Thoracic aorta (tissue), 2 donors: Measurements from ENCODE around the gene SLC20A1. TPM values are rescaled to one million over a fixed set of nuclear protein-coding genes. Genes with fewer than 3 reads are reported as not detected.

Experiments used
- ATAC-seq: fragments of 150-250 bp; one replicate; pipeline ENCODE4 v1.8.0; 2017; ENCODE audit warnings: low read depth; ENCODE audit not compliant: insufficient number of reproducible peaks, low FRiP score
- DNase-seq: peaks from one replicate; pipeline ENCODE4 v3.0.0-alpha.2; 2020; ENCODE audit warnings: low spot score
- H3K27ac ChIP-seq, 2 donors: fragments of 200-600 bp; sonication (generic); 1 replicate in 1 of 2; 2 replicates in 1 of 2; pipeline ENCODE4 v1.5.1; 2016; ENCODE audit warnings: mild to moderate bottlenecking in 2 of 2, moderate library complexity in 2 of 2
- H3K27me3 ChIP-seq: fragments of 200-600 bp; sonication (generic); replicated peaks from 2 replicates; pipeline ENCODE4 v1.6.0; 2016; ENCODE audit warnings: mild to moderate bottlenecking; ENCODE audit not compliant: insufficient read depth
- H3K36me3 ChIP-seq: fragments of 200-600 bp; sonication (generic); one replicate; pipeline ENCODE4 v1.5.1; 2016
- H3K4me1 ChIP-seq, 2 donors: fragments of 200-600 bp; sonication (generic); 1 replicate in 1 of 2; 2 replicates in 1 of 2; pipeline versions ENCODE4 v1.5.1 to v1.6.0; 2016; ENCODE audit warnings: low read depth in 2 of 2, mild to moderate bottlenecking in 1 of 2; ENCODE audit not compliant: control insufficient read depth in 1 of 2
- H3K4me3 ChIP-seq: fragments of 200-600 bp; sonication (generic); 2 replicates; pipeline ENCODE4 v1.5.1; 2016; ENCODE audit warnings: mild to moderate bottlenecking
- H3K9me3 ChIP-seq: fragments of 200-600 bp; sonication (generic); 2 replicates; pipeline ENCODE4 v1.5.1; 2016
- CTCF ChIP-seq: fragments of 200-600 bp; sonication (generic); IDR thresholded peaks from one replicate; pipeline ENCODE4 v1.5.1; 2019; ENCODE audit warnings: antibody characterized with exemption
- total RNA-seq, 2 donors: library from RNA; depleted of rRNA; stranded (reverse); fragments of >200 nt; gene quantifications; one replicate each; pipeline versions ENCODE4 v1.1.0 to v1.2.3, GENCODE V29; 2016

SLC20A1 gene
- total RNA-seq, 2 donors from 2014 or later: 62.3 to 146 TPM

- no peak for ATAC-seq
- DNase-seq: no peak
- Histone ChIP-seq H3K4me1 (peaks cover 9 to 10% of the 10 kb centered on the region in 2 donors), H3K36me3 (no peaks in the 10 kb centered on the region), H3K9me3 (no peaks in the 10 kb centered on the region), H3K4me3 (no peak overlapping the region), H3K27ac (no peak overlapping the region), H3K27me3 (no peaks in the 10 kb centered on the region)
- TF ChIP-seq CTCF: no peak
Measured at GRCh38 chr2:112634153-112634873, 11.4 kb upstream of the SLC20A1 start.

- no peak overlapping the region for H3K27ac ChIP-seq
- ATAC-seq: no peak
- TF ChIP-seq CTCF: no peak
Measured at GRCh38 chr2:112634874-112635157, 10.9 kb upstream of the SLC20A1 start.

GRCh38 chr2:112636605-112637288 lies 9.0 kb upstream of the SLC20A1 start:
- TF ChIP-seq CTCF: no peak
- H3K27ac ChIP-seq: no peak overlapping the region
- no peaks in the 10 kb centered on the region for H3K36me3 ChIP-seq
- H3K4me3 ChIP-seq: no peak overlapping the region
- H3K27me3 ChIP-seq: no peaks in the 10 kb centered on the region
- H3K4me1 ChIP-seq: peaks cover 5 to 18% of the 10 kb centered on the region in 2 donors
- H3K9me3 ChIP-seq: no peaks in the 10 kb centered on the region
- ATAC-seq (no peak), DNase-seq (no peak)

More at GRCh38 chr2:112634874-112635157, 10.9 kb upstream of the SLC20A1 start:
- no peaks in the 10 kb centered on the region for H3K9me3 ChIP-seq
- H3K27me3 ChIP-seq: no peaks in the 10 kb centered on the region
- H3K4me1 ChIP-seq: peaks cover 8 to 10% of the 10 kb centered on the region in 2 donors
- no peak for DNase-seq
- H3K4me3 ChIP-seq: no peak overlapping the region
- H3K36me3 ChIP-seq: no peaks in the 10 kb centered on the region

- ATAC-seq (no peak), DNase-seq (no peak)
- no peak for TF ChIP-seq CTCF
Measured at GRCh38 chr2:112637289-112637660, 8.5 kb upstream of the SLC20A1 start.

GRCh38 chr2:112639936-112640335 lies 5.8 kb upstream of the SLC20A1 start:
- no peak overlapping the region for H3K27ac ChIP-seq

More at GRCh38 chr2:112637289-112637660, 8.5 kb upstream of the SLC20A1 start:
- Histone ChIP-seq H3K9me3 (no peaks in the 10 kb centered on the region), H3K27me3 (no peaks in the 10 kb centered on the region), H3K36me3 (no peaks in the 10 kb centered on the region), H3K4me1 (peaks cover 5 to 19% of the 10 kb centered on the region in 2 donors), H3K27ac (no peak overlapping the region), H3K4me3 (no peak overlapping the region)

More at GRCh38 chr2:112639936-112640335, 5.8 kb upstream of the SLC20A1 start:
- no peak for ATAC-seq
- DNase-seq: no peak
- H3K36me3 ChIP-seq: no peaks in the 10 kb centered on the region
- TF ChIP-seq CTCF: no peak
- no peaks in the 10 kb centered on the region for H3K27me3 ChIP-seq
- H3K4me1 ChIP-seq: peaks cover 5 to 35% of the 10 kb centered on the region in 2 donors
- H3K9me3 ChIP-seq: no peaks in the 10 kb centered on the region
- no peak overlapping the region for H3K4me3 ChIP-seq
